Measurements from ENCODE around the gene ZG16.
"Not testable (repeated sequence)": the region's sequence is repeated elsewhere in the genome, so short reads cannot be mapped to it uniquely, and the experiment has no call there.

ZG16 gene

DNA sequence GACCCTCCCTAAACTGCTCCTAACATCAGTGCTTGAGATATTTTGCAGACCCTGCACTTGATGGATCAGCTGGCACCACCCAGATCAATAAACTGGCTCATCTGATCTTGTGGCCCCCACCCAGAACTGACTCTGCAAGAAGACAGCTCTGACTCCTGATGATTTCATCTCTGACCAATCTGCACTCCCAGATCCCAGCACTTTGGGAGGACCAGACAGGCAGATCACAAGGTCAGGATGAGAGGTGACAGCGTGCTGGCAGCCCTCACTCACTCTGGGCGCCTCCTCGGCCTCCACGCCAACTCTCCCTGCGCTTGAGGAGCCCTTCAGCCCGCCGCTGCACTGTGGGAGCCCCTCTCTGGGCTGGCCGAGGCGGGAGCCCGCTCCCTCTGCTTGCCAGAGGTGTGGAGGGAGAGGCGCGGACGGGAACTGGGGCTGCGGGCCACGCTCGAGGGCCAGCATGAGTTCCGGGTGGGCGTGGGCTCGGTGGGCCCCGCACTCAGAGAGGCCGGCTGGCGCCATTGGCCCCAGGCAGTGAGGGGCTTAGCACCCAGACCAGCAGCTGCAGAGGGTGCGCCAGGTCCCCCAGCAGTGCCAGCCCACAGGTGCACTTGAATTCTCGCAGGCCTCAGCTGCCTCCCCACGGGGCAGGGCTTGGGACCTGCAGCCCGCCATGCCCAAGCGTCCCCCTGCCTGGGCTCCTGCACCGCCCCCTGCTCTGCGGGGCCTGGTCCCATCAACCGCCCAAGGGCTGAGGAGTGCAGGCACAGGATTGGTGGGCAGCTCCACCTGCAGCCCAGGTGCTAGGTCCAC, 29.9 kb upstream of the ZG16 start:
- H3K36me3 ChIP-seq (ENCODE audit: control insufficient read depth in 2 of 2, insufficient read depth in 2 of 2, low read length in 2 of 2) = no peaks in the 10 kb centered on the region
- no peak overlapping the region for H3K4me3 ChIP-seq (ENCODE audit: low read length in 2 of 2)
- peak overlapping the region; percentile 76 to 78 for H3K27ac ChIP-seq (ENCODE audit: low read depth in 2 of 2, low read length in 2 of 2)
- H3K27me3 ChIP-seq (ENCODE audit: control insufficient read depth in 2 of 2, insufficient read depth in 2 of 2, low read length in 2 of 2) = no peaks in the 10 kb centered on the region
- H3K4me1 ChIP-seq (ENCODE audit: control insufficient read depth in 2 of 2, insufficient read depth in 2 of 2, low read length in 2 of 2) = peaks cover 24 to 42% of the 10 kb centered on the region in 2 donors
- H3K9ac ChIP-seq (ENCODE audit: low read depth in 1 of 2, low read length in 2 of 2) = peak overlapping the region in 1 of 2 donors; percentile 34
- no peaks in the 10 kb centered on the region for H3K9me3 ChIP-seq (ENCODE audit: control insufficient read depth in 2 of 2, low read length in 2 of 2)

- not testable (repeated sequence) for H3K9ac ChIP-seq (ENCODE audit: low read depth in 1 of 2, low read length in 2 of 2); H3K4me3 ChIP-seq (ENCODE audit: low read length in 2 of 2); H3K9me3 ChIP-seq (ENCODE audit: control insufficient read depth in 2 of 2, low read length in 2 of 2); H3K36me3 ChIP-seq (ENCODE audit: control insufficient read depth in 2 of 2, insufficient read depth in 2 of 2, low read length in 2 of 2); H3K27me3 ChIP-seq (ENCODE audit: control insufficient read depth in 2 of 2, insufficient read depth in 2 of 2, low read length in 2 of 2)
- peak overlapping the region; percentile 76 to 78 for H3K27ac ChIP-seq (ENCODE audit: low read depth in 2 of 2, low read length in 2 of 2)
- H3K4me1 ChIP-seq (ENCODE audit: control insufficient read depth in 2 of 2, insufficient read depth in 2 of 2, low read length in 2 of 2) = peaks cover 18 to 36% of the 10 kb centered on the region in 2 donors
These were observed 29.3 kb upstream of the ZG16 start for GRCh38 chr16:29748760-29749149.

GRCh38 chr16:29753516-29753915, 24.5 kb upstream of the ZG16 start:
- no peaks in the 10 kb centered on the region for H3K9me3 ChIP-seq (ENCODE audit: control insufficient read depth in 2 of 2, low read length in 2 of 2)
- no peaks in the 10 kb centered on the region for H3K27me3 ChIP-seq (ENCODE audit: control insufficient read depth in 2 of 2, insufficient read depth in 2 of 2, low read length in 2 of 2)
- H3K36me3 ChIP-seq (ENCODE audit: control insufficient read depth in 2 of 2, insufficient read depth in 2 of 2, low read length in 2 of 2) = no peaks in the 10 kb centered on the region
- H3K4me3 ChIP-seq (ENCODE audit: low read length in 2 of 2) = no peak overlapping the region
- peaks cover 3 to 7% of the 10 kb centered on the region in 2 donors for H3K4me1 ChIP-seq (ENCODE audit: control insufficient read depth in 2 of 2, insufficient read depth in 2 of 2, low read length in 2 of 2)
- H3K9ac ChIP-seq (ENCODE audit: low read depth in 1 of 2, low read length in 2 of 2) = no peak overlapping the region
- no peak overlapping the region for H3K27ac ChIP-seq (ENCODE audit: low read depth in 2 of 2, low read length in 2 of 2)

- H3K36me3 ChIP-seq (ENCODE audit: control insufficient read depth in 2 of 2, insufficient read depth in 2 of 2, low read length in 2 of 2) = no peaks in the 10 kb centered on the region
- no peak overlapping the region for H3K27ac ChIP-seq (ENCODE audit: low read depth in 2 of 2, low read length in 2 of 2)
These were observed 21.4 kb upstream of the ZG16 start for GRCh38 chr16:29756654-29757053.

DNA sequence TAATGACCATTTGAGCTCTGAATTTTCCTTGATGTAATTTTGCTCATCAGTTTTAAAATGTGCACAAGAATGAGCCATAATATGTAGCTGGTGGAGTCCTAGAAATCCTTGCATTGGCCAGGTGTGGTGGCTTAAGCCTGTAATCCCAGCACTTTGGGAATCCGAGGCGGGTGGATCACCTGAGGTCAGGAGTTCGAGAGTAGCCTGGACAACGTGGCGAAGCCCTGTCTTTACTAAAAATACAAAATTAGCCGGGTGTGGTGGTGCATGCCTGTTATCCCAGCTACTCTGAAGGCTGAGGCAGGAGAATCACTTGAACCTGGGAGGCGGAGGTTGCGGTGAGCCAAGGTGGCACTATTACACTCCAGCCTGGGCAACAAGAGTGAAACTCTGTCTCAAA, 21.0 kb upstream of the ZG16 start:
- H3K27me3 ChIP-seq (ENCODE audit: control insufficient read depth in 2 of 2, insufficient read depth in 2 of 2, low read length in 2 of 2); H3K36me3 ChIP-seq (ENCODE audit: control insufficient read depth in 2 of 2, insufficient read depth in 2 of 2, low read length in 2 of 2); H3K9ac ChIP-seq (ENCODE audit: low read depth in 1 of 2, low read length in 2 of 2); H3K9me3 ChIP-seq (ENCODE audit: control insufficient read depth in 2 of 2, low read length in 2 of 2); H3K4me3 ChIP-seq (ENCODE audit: low read length in 2 of 2); H3K27ac ChIP-seq (ENCODE audit: low read depth in 2 of 2, low read length in 2 of 2): not testable (repeated sequence)
- H3K4me1 ChIP-seq (ENCODE audit: control insufficient read depth in 2 of 2, insufficient read depth in 2 of 2, low read length in 2 of 2) = peaks cover 8 to 15% of the 10 kb centered on the region in 2 donors

More at GRCh38 chr16:29756654-29757053, 21.4 kb upstream of the ZG16 start:
- H3K9ac ChIP-seq (ENCODE audit: low read depth in 1 of 2, low read length in 2 of 2) = no peak overlapping the region
- no peak overlapping the region for H3K4me3 ChIP-seq (ENCODE audit: low read length in 2 of 2)
- no peaks in the 10 kb centered on the region for H3K9me3 ChIP-seq (ENCODE audit: control insufficient read depth in 2 of 2, low read length in 2 of 2)
- H3K4me1 ChIP-seq (ENCODE audit: control insufficient read depth in 2 of 2, insufficient read depth in 2 of 2, low read length in 2 of 2) = peaks cover 8 to 15% of the 10 kb centered on the region in 2 donors
- no peaks in the 10 kb centered on the region for H3K27me3 ChIP-seq (ENCODE audit: control insufficient read depth in 2 of 2, insufficient read depth in 2 of 2, low read length in 2 of 2)

GRCh38 chr16:29757950-29758466, 20.0 kb upstream of the ZG16 start:
- Histone ChIP-seq H3K36me3 (ENCODE audit: control insufficient read depth in 2 of 2, insufficient read depth in 2 of 2, low read length in 2 of 2) (no peaks in the 10 kb centered on the region), H3K27ac (ENCODE audit: low read depth in 2 of 2, low read length in 2 of 2) (no peak overlapping the region), H3K9ac (ENCODE audit: low read depth in 1 of 2, low read length in 2 of 2) (no peak overlapping the region), H3K4me1 (ENCODE audit: control insufficient read depth in 2 of 2, insufficient read depth in 2 of 2, low read length in 2 of 2) (peaks cover 8 to 15% of the 10 kb centered on the region in 2 donors), H3K4me3 (ENCODE audit: low read length in 2 of 2) (no peak overlapping the region), H3K27me3 (ENCODE audit: control insufficient read depth in 2 of 2, insufficient read depth in 2 of 2, low read length in 2 of 2) (no peaks in the 10 kb centered on the region), H3K9me3 (ENCODE audit: control insufficient read depth in 2 of 2, low read length in 2 of 2) (no peaks in the 10 kb centered on the region)

- peaks cover 16 to 24% of the 10 kb centered on the region in 2 donors for H3K4me1 ChIP-seq (ENCODE audit: control insufficient read depth in 2 of 2, insufficient read depth in 2 of 2, low read length in 2 of 2)
- no peaks in the 10 kb centered on the region for H3K36me3 ChIP-seq (ENCODE audit: control insufficient read depth in 2 of 2, insufficient read depth in 2 of 2, low read length in 2 of 2)
- H3K4me3 ChIP-seq (ENCODE audit: low read length in 2 of 2) = peak overlapping the region; percentile 10 to 20
- H3K9ac ChIP-seq (ENCODE audit: low read depth in 1 of 2, low read length in 2 of 2) = peak overlapping the region in 1 of 2 donors; percentile 18
- no peaks in the 10 kb centered on the region for H3K27me3 ChIP-seq (ENCODE audit: control insufficient read depth in 2 of 2, insufficient read depth in 2 of 2, low read length in 2 of 2)
- H3K27ac ChIP-seq (ENCODE audit: low read depth in 2 of 2, low read length in 2 of 2) = peak overlapping the region; percentile 62 to 68
- H3K9me3 ChIP-seq (ENCODE audit: control insufficient read depth in 2 of 2, low read length in 2 of 2) = no peaks in the 10 kb centered on the region
These were observed 17.3 kb upstream of the ZG16 start for GRCh38 chr16:29760567-29761279.

- H3K27me3 ChIP-seq (ENCODE audit: control insufficient read depth in 2 of 2, insufficient read depth in 2 of 2, low read length in 2 of 2); H3K9me3 ChIP-seq (ENCODE audit: control insufficient read depth in 2 of 2, low read length in 2 of 2); H3K36me3 ChIP-seq (ENCODE audit: control insufficient read depth in 2 of 2, insufficient read depth in 2 of 2, low read length in 2 of 2): not testable (repeated sequence)
- H3K4me1 ChIP-seq (ENCODE audit: control insufficient read depth in 2 of 2, insufficient read depth in 2 of 2, low read length in 2 of 2) = peaks cover 16 to 27% of the 10 kb centered on the region in 2 donors
- peak overlapping the region in 1 of 2 donors; percentile 18 for H3K9ac ChIP-seq (ENCODE audit: low read depth in 1 of 2, low read length in 2 of 2)
- H3K27ac ChIP-seq (ENCODE audit: low read depth in 2 of 2, low read length in 2 of 2) = peak overlapping the region; percentile 62 to 68
- H3K4me3 ChIP-seq (ENCODE audit: low read length in 2 of 2) = peak overlapping the region in 1 of 2 donors; percentile 20
These were observed 16.8 kb upstream of the ZG16 start for GRCh38 chr16:29761280-29761651.

GRCh38 chr16:29761882-29762281, 16.2 kb upstream of the ZG16 start:
- Histone ChIP-seq H3K9me3 (ENCODE audit: control insufficient read depth in 2 of 2, low read length in 2 of 2) (no peaks in the 10 kb centered on the region), H3K9ac (ENCODE audit: low read depth in 1 of 2, low read length in 2 of 2) (no peak overlapping the region), H3K4me1 (ENCODE audit: control insufficient read depth in 2 of 2, insufficient read depth in 2 of 2, low read length in 2 of 2) (peaks cover 16 to 24% of the 10 kb centered on the region in 2 donors), H3K27ac (ENCODE audit: low read depth in 2 of 2, low read length in 2 of 2) (no peak overlapping the region), H3K27me3 (ENCODE audit: control insufficient read depth in 2 of 2, insufficient read depth in 2 of 2, low read length in 2 of 2) (no peaks in the 10 kb centered on the region), H3K36me3 (ENCODE audit: control insufficient read depth in 2 of 2, insufficient read depth in 2 of 2, low read length in 2 of 2) (no peaks in the 10 kb centered on the region), H3K4me3 (ENCODE audit: low read length in 2 of 2) (no peak overlapping the region)

DNA sequence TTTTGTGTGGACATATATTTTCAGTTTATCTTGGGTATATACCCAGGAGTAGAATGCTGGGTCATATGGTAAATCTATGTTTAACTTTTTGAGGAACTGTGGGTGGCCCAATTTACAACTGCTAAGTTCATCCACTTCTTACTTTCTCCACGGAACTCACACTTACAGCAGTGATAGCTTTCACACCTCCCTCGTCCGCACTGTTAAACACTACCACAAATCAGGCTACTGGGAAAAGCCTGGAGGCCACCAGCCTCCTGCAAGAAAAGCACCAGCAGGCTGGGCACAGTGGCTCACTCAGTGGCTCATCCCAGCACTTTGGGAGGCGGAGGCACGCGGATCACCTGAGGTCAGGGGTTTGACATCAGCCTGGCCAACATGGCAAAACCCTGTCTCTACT, 14.7 kb upstream of the ZG16 start:
- no peaks in the 10 kb centered on the region for H3K9me3 ChIP-seq (ENCODE audit: control insufficient read depth in 2 of 2, low read length in 2 of 2)
- no peaks in the 10 kb centered on the region for H3K36me3 ChIP-seq (ENCODE audit: control insufficient read depth in 2 of 2, insufficient read depth in 2 of 2, low read length in 2 of 2)
- H3K27me3 ChIP-seq (ENCODE audit: control insufficient read depth in 2 of 2, insufficient read depth in 2 of 2, low read length in 2 of 2) = no peaks in the 10 kb centered on the region
- H3K9ac ChIP-seq (ENCODE audit: low read depth in 1 of 2, low read length in 2 of 2) = no peak overlapping the region
- peaks cover 13 to 27% of the 10 kb centered on the region in 2 donors for H3K4me1 ChIP-seq (ENCODE audit: control insufficient read depth in 2 of 2, insufficient read depth in 2 of 2, low read length in 2 of 2)
- H3K4me3 ChIP-seq (ENCODE audit: low read length in 2 of 2) = no peak overlapping the region
- H3K27ac ChIP-seq (ENCODE audit: low read depth in 2 of 2, low read length in 2 of 2) = no peak overlapping the region

Data from mucosa of rectum (tissue), 2 donors.